Progenitor cell of endocrine pancreas (in vitro differentiated cells): ENCODE data around the gene ASCC1. TPM values are rescaled to one million over a fixed set of nuclear protein-coding genes. Genes with fewer than 3 reads are reported as not detected.
"Not testable (repeated sequence)": the region's sequence is repeated elsewhere in the genome, so short reads cannot be mapped to it uniquely, and the experiment has no call there.

ENCODE experiments used
- DNase-seq: peaks from one replicate; pipeline ENCODE4 v3.0.0; 2021; ENCODE audit warnings: low spot score; ENCODE audit not compliant: unreplicated experiment
- H3K27ac Mint-ChIP-seq: 2 replicates; pipeline ENCODE4 v1.8.0; 2021; ENCODE audit warnings: mild to moderate bottlenecking, moderate library complexity, mixed read lengths
- H3K27me3 Mint-ChIP-seq: 2 replicates; pipeline ENCODE4 v1.8.0; 2021; ENCODE audit warnings: mixed read lengths
- H3K36me3 Mint-ChIP-seq: 2 replicates; pipeline ENCODE4 v1.8.0; 2022; ENCODE audit warnings: mixed read lengths; ENCODE audit not compliant: insufficient read depth
- H3K4me1 Mint-ChIP-seq: 2 replicates; pipeline ENCODE4 v1.8.0; 2021; ENCODE audit warnings: low read depth, mixed read lengths
- H3K4me3 Mint-ChIP-seq: 2 replicates; pipeline ENCODE4 v1.8.0; 2021; ENCODE audit warnings: low read depth, mild to moderate bottlenecking, moderate library complexity, mixed read lengths
- H3K9me3 Mint-ChIP-seq: 2 replicates; pipeline ENCODE4 v1.8.0; 2021; ENCODE audit warnings: low read depth, mixed read lengths
- total RNA-seq: library from RNA; stranded (reverse); gene quantifications from 2 replicates; pipeline ENCODE4 v1.2.1, GENCODE V29; 2021
- TF ChIP-seq, protein P1 (sequence below): fragments of 200-600 bp; sonication (generic); IDR thresholded peaks from one replicate; pipeline ENCODE4 v1.5.0; 2021; ENCODE audit warnings: antibody characterized with exemption, mild to moderate bottlenecking; ENCODE audit not compliant: unreplicated experiment

Gene ASCC1
- total RNA-seq, 1 donor from 2014 or later = 42.2 TPM

DNA sequence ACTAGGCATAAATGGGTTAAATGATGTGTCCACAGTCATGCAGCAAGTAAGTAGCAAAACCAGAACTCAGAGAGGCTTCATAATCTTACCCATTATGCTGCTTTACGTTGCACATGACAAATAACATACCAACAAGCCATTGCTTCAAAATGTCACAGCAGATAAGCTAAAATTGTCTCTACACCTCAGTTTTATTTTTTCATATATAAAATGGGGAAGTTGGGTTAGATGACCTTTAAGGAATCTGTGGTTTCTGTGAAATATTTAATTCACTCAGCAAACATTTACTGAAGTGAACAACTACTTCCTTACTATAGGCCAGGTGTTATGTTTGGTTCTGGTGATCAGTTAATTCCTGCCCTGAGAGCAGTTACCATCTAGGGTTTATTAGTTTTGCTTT is 2.2 kb upstream of the ASCC1 start:
- DNase-seq = no peak
- H3K36me3 Mint-ChIP-seq = peaks cover 5% of the 10 kb centered on the region
- H3K27me3 Mint-ChIP-seq = no peaks in the 10 kb centered on the region
- H3K4me1 Mint-ChIP-seq = peaks cover 18% of the 10 kb centered on the region
- H3K27ac Mint-ChIP-seq = no peak overlapping the region
- no peaks in the 10 kb centered on the region for H3K9me3 Mint-ChIP-seq
- TF ChIP-seq, protein P1, sequence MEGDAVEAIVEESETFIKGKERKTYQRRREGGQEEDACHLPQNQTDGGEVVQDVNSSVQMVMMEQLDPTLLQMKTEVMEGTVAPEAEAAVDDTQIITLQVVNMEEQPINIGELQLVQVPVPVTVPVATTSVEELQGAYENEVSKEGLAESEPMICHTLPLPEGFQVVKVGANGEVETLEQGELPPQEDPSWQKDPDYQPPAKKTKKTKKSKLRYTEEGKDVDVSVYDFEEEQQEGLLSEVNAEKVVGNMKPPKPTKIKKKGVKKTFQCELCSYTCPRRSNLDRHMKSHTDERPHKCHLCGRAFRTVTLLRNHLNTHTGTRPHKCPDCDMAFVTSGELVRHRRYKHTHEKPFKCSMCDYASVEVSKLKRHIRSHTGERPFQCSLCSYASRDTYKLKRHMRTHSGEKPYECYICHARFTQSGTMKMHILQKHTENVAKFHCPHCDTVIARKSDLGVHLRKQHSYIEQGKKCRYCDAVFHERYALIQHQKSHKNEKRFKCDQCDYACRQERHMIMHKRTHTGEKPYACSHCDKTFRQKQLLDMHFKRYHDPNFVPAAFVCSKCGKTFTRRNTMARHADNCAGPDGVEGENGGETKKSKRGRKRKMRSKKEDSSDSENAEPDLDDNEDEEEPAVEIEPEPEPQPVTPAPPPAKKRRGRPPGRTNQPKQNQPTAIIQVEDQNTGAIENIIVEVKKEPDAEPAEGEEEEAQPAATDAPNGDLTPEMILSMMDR = no peak
- peak overlapping the region; percentile 4 for H3K4me3 Mint-ChIP-seq

DNA sequence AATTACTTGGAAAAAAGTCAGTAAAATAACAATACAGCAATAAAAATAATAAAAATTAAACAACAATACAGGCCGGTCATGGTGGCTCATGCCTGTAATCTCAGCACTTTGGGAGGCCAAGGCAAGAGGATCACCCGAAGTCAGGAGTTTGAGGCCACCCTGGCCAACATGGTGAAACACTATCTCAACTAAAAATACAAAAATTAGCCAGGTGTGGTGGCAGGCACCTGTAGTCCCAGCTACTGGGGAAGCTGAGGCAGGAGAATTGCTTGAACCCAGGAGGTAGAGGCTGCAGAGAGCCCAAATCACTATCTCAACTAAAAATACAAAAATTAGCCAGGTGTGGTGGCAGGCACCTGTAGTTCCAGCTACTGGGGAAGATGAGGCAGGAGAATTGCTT is 4.2 kb downstream of the ASCC1 start:
- H3K9me3 Mint-ChIP-seq, H3K27ac Mint-ChIP-seq, H3K4me3 Mint-ChIP-seq, H3K36me3 Mint-ChIP-seq, DNase-seq, H3K27me3 Mint-ChIP-seq: not testable (repeated sequence)
- peaks cover 13% of the 10 kb centered on the region for H3K4me1 Mint-ChIP-seq

DNA sequence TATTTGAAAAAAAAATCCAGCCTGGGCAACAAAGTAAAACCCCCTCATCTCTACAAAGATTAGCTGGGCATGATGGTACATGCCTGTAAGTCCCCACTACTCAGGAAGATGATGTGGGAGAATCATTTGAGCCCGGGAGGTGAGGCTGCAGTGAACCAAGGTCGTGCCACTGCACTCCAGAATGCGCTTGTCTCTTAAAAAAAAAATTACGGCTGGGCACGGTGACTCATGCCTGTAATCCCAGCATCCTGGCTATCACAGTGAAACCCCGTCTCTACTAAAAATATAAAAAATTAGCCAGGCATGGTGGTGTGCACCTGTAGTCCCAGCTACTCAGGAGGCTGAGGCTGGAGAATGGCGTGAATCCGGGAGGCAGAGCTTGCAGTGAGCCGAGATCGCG is 4.7 kb downstream of the ASCC1 start:
- H3K36me3 Mint-ChIP-seq, H3K27me3 Mint-ChIP-seq, H3K27ac Mint-ChIP-seq, DNase-seq, H3K4me3 Mint-ChIP-seq, H3K4me1 Mint-ChIP-seq, H3K9me3 Mint-ChIP-seq: not testable (repeated sequence)

DNA sequence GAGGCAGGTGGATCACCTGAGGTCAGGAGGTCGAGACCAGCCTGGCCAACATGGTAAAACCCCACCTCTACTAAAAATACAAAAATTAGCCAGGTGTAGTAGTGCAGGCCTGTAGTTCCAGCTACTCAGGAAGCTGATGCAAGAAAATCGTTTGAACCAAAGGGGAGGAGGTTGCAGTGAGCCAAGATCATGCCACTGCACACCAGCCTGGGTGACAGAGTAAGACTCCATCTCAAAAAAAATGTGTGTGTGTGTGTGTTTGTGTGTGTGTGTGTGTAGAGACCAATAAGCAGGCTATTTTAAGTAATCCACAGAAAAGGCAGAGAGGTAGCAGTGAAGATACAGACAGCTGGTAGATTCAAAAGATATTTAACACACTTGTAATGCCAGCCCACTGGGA is 7.5 kb downstream of the ASCC1 start:
- H3K36me3 Mint-ChIP-seq, H3K9me3 Mint-ChIP-seq, H3K27ac Mint-ChIP-seq, H3K4me3 Mint-ChIP-seq, DNase-seq, H3K27me3 Mint-ChIP-seq, H3K4me1 Mint-ChIP-seq: not testable (repeated sequence)

DNA sequence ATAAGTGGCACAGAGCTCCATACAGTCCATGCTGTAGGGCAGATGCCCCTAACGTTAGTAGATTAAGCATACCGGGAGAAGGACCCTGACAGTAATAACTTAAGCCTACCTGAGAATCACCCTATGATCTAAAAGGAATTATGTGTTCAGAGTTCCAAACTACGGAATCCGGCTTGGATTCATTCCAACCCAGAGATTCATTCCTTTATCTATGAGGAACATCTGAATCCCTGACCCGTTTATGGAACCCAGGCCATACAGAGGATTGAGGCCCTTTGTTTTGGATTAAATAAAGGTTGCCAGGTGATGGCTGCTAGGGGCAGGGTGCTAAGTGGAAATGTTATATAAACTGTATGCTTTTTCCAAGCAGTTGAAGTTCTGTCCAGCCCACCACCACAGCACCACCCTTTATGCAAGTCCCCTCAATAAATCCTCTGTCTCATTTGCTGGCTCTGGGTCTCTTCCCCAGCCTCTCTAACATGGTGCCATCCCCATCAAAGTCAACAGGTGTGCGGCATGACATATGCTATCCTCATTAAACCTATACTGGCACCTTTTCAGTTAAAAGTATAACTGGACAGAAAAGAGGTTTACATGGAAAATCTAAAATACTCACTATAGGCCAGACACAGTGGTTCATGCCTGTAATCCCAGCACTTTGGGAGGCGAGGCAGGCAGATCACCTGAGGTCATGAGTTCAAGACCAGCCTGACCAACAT is 9.4 kb downstream of the ASCC1 start:
- Mint-ChIP-seq H3K4me3 (no peak overlapping the region), H3K27ac (no peak overlapping the region), H3K36me3 (peaks cover 10% of the 10 kb centered on the region)

DNA sequence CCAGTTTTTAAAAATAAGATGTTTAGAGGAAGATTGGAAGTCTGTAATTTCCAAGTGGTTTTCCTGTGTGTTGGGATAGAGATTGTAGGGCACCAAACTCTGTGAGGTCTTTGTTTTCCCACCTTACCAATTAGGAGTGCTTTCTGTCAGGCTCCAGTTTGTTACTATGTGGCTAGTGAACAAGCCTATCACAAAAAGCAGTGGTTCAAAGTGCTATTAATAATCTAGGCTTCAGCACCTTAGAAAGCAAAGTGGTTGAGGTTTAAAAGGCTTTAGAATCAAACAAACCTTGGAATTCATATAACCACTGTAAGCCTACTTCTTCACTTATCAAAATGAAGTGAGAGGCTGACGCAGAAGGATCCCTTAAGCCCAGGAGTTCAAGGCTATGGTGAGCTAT is 11.4 kb downstream of the ASCC1 start:
- peaks cover 10% of the 10 kb centered on the region for H3K36me3 Mint-ChIP-seq
- TF ChIP-seq, protein P1 = no peak
- no peak overlapping the region for H3K27ac Mint-ChIP-seq
- H3K4me1 Mint-ChIP-seq = no peaks in the 10 kb centered on the region
- H3K9me3 Mint-ChIP-seq = no peaks in the 10 kb centered on the region
- no peak overlapping the region for H3K4me3 Mint-ChIP-seq
- no peaks in the 10 kb centered on the region for H3K27me3 Mint-ChIP-seq
- DNase-seq = no peak

More for the DNA sequence above, 9.4 kb downstream of the ASCC1 start:
- Mint-ChIP-seq H3K4me1 (no peaks in the 10 kb centered on the region), H3K27me3 (no peaks in the 10 kb centered on the region), H3K9me3 (no peaks in the 10 kb centered on the region)
- no peak for DNase-seq
- TF ChIP-seq, protein P1 = no peak

DNA sequence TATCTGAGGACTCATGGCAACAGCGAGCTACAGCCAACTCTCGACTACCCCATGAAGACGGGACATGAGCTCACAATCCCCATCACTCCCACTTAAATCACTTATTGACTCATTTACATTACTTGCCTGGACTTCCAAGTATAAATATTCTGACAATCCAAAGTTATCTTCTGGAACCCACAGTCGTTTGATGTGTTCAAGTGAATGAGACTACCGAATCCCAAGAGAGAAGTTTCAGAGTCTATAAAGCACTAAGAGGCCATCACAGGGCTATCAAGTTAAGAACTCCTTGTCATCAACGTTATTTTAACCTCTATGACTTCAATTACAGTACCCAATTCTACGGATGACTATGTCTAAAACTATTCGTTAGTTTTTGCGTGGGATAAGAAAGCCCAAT is 11.8 kb downstream of the ASCC1 start:
- H3K36me3 Mint-ChIP-seq = peaks cover 12% of the 10 kb centered on the region
- DNase-seq = no peak
- TF ChIP-seq, protein P1 = no peak
- no peak overlapping the region for H3K27ac Mint-ChIP-seq
- no peaks in the 10 kb centered on the region for H3K9me3 Mint-ChIP-seq
- no peak overlapping the region for H3K4me3 Mint-ChIP-seq
- H3K4me1 Mint-ChIP-seq = no peaks in the 10 kb centered on the region
- H3K27me3 Mint-ChIP-seq = no peaks in the 10 kb centered on the region
